Activated T-cell treated with anti-CD3 and anti-CD28 coated beads, Interleukin-2, amount 50 U/mL, for 24 hours (primary cell): ENCODE results near the gene OR4D6.
"Not testable (repeated sequence)": the region's sequence is repeated elsewhere in the genome, so short reads cannot be mapped to it uniquely, and the experiment has no call there.

Experiments
- DNase-seq: peaks from one replicate; pipeline ENCODE4 v3.0.0-alpha.2; 2020
- H3K27ac Mint-ChIP-seq: 2 replicates; pipeline ENCODE4 v1.8.0; 2020; ENCODE audit warnings: mild to moderate bottlenecking, mixed read lengths
- H3K27me3 Mint-ChIP-seq: 2 replicates; pipeline ENCODE4 v1.8.0; 2020; ENCODE audit warnings: mixed read lengths
- H3K36me3 Mint-ChIP-seq: 2 replicates; pipeline ENCODE4 v1.8.0; 2020; ENCODE audit warnings: low read depth, mixed read lengths
- H3K4me1 Mint-ChIP-seq: 2 replicates; pipeline ENCODE4 v1.8.0; 2020; ENCODE audit warnings: low read depth, mixed read lengths
- H3K4me3 Mint-ChIP-seq: 2 replicates; pipeline ENCODE4 v1.8.0; 2020; ENCODE audit warnings: mild to moderate bottlenecking, moderate library complexity, mixed read lengths
- H3K9me3 Mint-ChIP-seq: 2 replicates; pipeline ENCODE4 v1.8.0; 2020; ENCODE audit warnings: mixed read lengths

The OR4D6 gene

GRCh38 chr11:59456661-59457060, at the start of gene OR4D6:
OR4D6 (plus strand) TSS chr11:59456961; CDS start chr11:59456961, 0 bp downstream.
- H3K27me3 Mint-ChIP-seq, result peaks cover 22% of the 10 kb centered on the region

DNA sequence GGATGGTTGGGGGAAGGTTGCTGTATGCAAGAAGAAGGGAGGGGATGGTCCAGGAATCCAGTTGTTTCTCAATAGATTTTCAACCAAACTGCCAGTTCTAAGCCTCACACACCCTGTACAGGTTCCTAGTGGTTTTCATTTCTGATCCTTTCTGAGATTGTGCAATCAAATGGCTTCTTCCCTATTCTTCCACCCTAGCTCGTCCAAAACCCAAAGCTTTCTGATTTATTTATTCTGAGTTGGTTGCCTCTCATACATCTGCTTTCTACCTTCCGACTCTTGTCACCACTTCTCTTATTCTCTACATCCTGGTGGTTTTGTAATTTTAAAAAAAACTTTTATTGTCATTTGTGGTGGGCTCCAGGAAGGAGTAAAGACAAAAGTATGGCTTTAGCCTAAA, 43.1 kb upstream of the OR4D6 start:
- H3K36me3 Mint-ChIP-seq, result no peaks in the 10 kb centered on the region
- H3K4me3 Mint-ChIP-seq, result no peak overlapping the region
- peaks cover 43% of the 10 kb centered on the region for H3K27me3 Mint-ChIP-seq
- H3K9me3 Mint-ChIP-seq, result peaks cover 19% of the 10 kb centered on the region
- DNase-seq, result no peak
- H3K27ac Mint-ChIP-seq, result no peak overlapping the region
- H3K4me1 Mint-ChIP-seq, result peaks cover 12% of the 10 kb centered on the region

More at GRCh38 chr11:59456661-59457060, at the start of gene OR4D6:
- Mint-ChIP-seq H3K4me3 (no peak within 1 kb of the TSS), H3K4me1 (no peaks in the 10 kb centered on the region), H3K36me3 (no peaks in the 10 kb centered on the region), H3K27ac (no peak within 1 kb of the TSS), H3K9me3 (no peaks in the 10 kb centered on the region)
- no peak for DNase-seq

- DNase-seq, result no peak
- Mint-ChIP-seq H3K4me3 (no peak overlapping the region), H3K27ac (no peak overlapping the region)
Measured at GRCh38 chr11:59415111-59415510, 41.6 kb upstream of the OR4D6 start.

GRCh38 chr11:59416613-59417012, 40.1 kb upstream of the OR4D6 start:
- H3K27ac Mint-ChIP-seq, result no peak overlapping the region
- H3K36me3 Mint-ChIP-seq, result no peaks in the 10 kb centered on the region
- no peak overlapping the region for H3K4me3 Mint-ChIP-seq

More at GRCh38 chr11:59415111-59415510, 41.6 kb upstream of the OR4D6 start:
- H3K9me3 Mint-ChIP-seq, result peaks cover 6% of the 10 kb centered on the region
- H3K27me3 Mint-ChIP-seq, result peaks cover 47% of the 10 kb centered on the region
- no peaks in the 10 kb centered on the region for H3K36me3 Mint-ChIP-seq
- peaks cover 12% of the 10 kb centered on the region for H3K4me1 Mint-ChIP-seq

GRCh38 chr11:59417023-59417422, 39.7 kb upstream of the OR4D6 start:
- Mint-ChIP-seq H3K27ac (no peak overlapping the region), H3K27me3 (peaks cover 47% of the 10 kb centered on the region), H3K4me3 (no peak overlapping the region), H3K4me1 (peaks cover 12% of the 10 kb centered on the region), H3K36me3 (no peaks in the 10 kb centered on the region), H3K9me3 (no peaks in the 10 kb centered on the region)
- DNase-seq, result no peak

More at GRCh38 chr11:59416613-59417012, 40.1 kb upstream of the OR4D6 start:
- Mint-ChIP-seq H3K4me1 (peaks cover 12% of the 10 kb centered on the region), H3K27me3 (peaks cover 47% of the 10 kb centered on the region), H3K9me3 (no peaks in the 10 kb centered on the region)
- DNase-seq, result no peak

GRCh38 chr11:59418156-59418555, 38.6 kb upstream of the OR4D6 start:
- Mint-ChIP-seq H3K27me3 (peaks cover 40% of the 10 kb centered on the region), H3K9me3 (no peaks in the 10 kb centered on the region), H3K27ac (no peak overlapping the region), H3K4me1 (peaks cover 12% of the 10 kb centered on the region), H3K36me3 (no peaks in the 10 kb centered on the region), H3K4me3 (no peak overlapping the region)
- no peak for DNase-seq

GRCh38 chr11:59423835-59424234, 32.9 kb upstream of the OR4D6 start:
- no peak overlapping the region for H3K27ac Mint-ChIP-seq
- no peaks in the 10 kb centered on the region for H3K4me1 Mint-ChIP-seq
- peaks cover 3% of the 10 kb centered on the region for H3K27me3 Mint-ChIP-seq
- no peak for DNase-seq
- no peak overlapping the region for H3K4me3 Mint-ChIP-seq
- H3K36me3 Mint-ChIP-seq, result no peaks in the 10 kb centered on the region
- no peaks in the 10 kb centered on the region for H3K9me3 Mint-ChIP-seq

- Mint-ChIP-seq H3K27ac (no peak overlapping the region), H3K36me3 (no peaks in the 10 kb centered on the region), H3K4me3 (no peak overlapping the region), H3K4me1 (no peaks in the 10 kb centered on the region), H3K9me3 (no peaks in the 10 kb centered on the region), H3K27me3 (peaks cover 2% of the 10 kb centered on the region)
- no peak for DNase-seq
Measured at GRCh38 chr11:59425131-59425530, 31.6 kb upstream of the OR4D6 start.

GRCh38 chr11:59426361-59427067, 30.2 kb upstream of the OR4D6 start, which contains the start of gene OR5A2:
OR5A2 (minus strand) TSS chr11:59426413; CDS start chr11:59422953, 3,460 bp downstream.
- Mint-ChIP-seq H3K9me3 (no peaks in the 10 kb centered on the region), H3K27ac (no peak within 1 kb of the TSS), H3K4me3 (no peak within 1 kb of the TSS), H3K4me1 (no peaks in the 10 kb centered on the region), H3K27me3 (peaks cover 7% of the 10 kb centered on the region), H3K36me3 (no peaks in the 10 kb centered on the region)
- DNase-seq, result no peak

DNA sequence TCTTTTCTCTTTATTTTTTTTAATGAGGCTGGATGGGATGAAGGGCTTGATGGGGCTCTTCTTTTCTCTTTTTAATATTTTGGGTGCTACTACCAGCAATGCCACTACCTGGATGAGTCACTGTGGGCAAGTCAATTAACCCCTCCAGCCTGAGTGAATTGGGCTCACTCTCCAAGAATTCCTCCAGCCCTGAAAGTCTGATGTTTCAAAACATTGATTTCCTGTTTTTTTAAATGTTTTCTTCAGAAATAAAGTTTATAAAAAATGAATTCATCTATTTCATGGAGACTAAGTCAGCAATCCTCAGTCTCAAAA, 29.7 kb upstream of the OR4D6 start:
- Mint-ChIP-seq H3K36me3 (no peaks in the 10 kb centered on the region), H3K4me1 (no peaks in the 10 kb centered on the region), H3K27ac (no peak overlapping the region), H3K4me3 (no peak overlapping the region), H3K27me3 (peaks cover 12% of the 10 kb centered on the region), H3K9me3 (no peaks in the 10 kb centered on the region)
- no peak for DNase-seq

GRCh38 chr11:59429924-59430516, 26.7 kb upstream of the OR4D6 start:
- DNase-seq, result no peak
- no peaks in the 10 kb centered on the region for H3K4me1 Mint-ChIP-seq
- no peak overlapping the region for H3K27ac Mint-ChIP-seq
- H3K27me3 Mint-ChIP-seq, result peaks cover 18% of the 10 kb centered on the region
- H3K4me3 Mint-ChIP-seq, result no peak overlapping the region
- H3K36me3 Mint-ChIP-seq, result no peaks in the 10 kb centered on the region
- H3K9me3 Mint-ChIP-seq, result no peaks in the 10 kb centered on the region

- Mint-ChIP-seq H3K9me3 (no peaks in the 10 kb centered on the region), H3K36me3 (no peaks in the 10 kb centered on the region), H3K27me3 (peaks cover 16% of the 10 kb centered on the region), H3K27ac (no peak within 1 kb of the TSS), H3K4me1 (no peaks in the 10 kb centered on the region), H3K4me3 (no peak within 1 kb of the TSS)
- DNase-seq, result no peak
Measured at GRCh38 chr11:59436169-59436568, 20.6 kb upstream of the OR4D6 start, which contains the start of gene OR5A1. OR5A1 (plus strand) TSS chr11:59436469; CDS start chr11:59443169, 6,700 bp downstream.

DNA sequence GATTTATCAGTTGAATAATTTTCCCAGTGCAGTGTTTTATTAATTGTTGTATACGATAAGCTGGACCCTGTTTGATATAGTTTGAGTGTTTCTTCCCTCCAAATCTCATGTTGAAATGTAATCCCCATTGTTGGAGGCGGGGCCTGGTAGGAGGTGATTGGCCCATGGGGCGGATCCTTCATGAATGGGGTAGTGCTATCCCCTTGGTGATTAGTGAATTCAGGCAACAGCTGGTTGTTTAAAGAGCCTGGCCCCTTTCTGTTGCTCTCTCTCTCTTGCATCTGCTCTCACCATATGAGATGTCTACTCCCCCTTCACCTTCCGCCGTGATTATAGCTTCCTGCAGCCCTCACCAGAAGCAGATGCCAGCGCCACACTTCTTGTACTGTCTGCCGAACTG, 19.0 kb upstream of the OR4D6 start:
- Mint-ChIP-seq H3K4me1 (no peaks in the 10 kb centered on the region), H3K36me3 (no peaks in the 10 kb centered on the region), H3K27me3 (peaks cover 5% of the 10 kb centered on the region), H3K9me3 (no peaks in the 10 kb centered on the region), H3K27ac (no peak overlapping the region), H3K4me3 (no peak overlapping the region)
- no peak for DNase-seq

GRCh38 chr11:59445624-59446023, 11.1 kb upstream of the OR4D6 start:
- not testable (repeated sequence) for H3K27me3 Mint-ChIP-seq, H3K4me3 Mint-ChIP-seq, H3K27ac Mint-ChIP-seq, DNase-seq, H3K36me3 Mint-ChIP-seq, H3K4me1 Mint-ChIP-seq, H3K9me3 Mint-ChIP-seq

DNA sequence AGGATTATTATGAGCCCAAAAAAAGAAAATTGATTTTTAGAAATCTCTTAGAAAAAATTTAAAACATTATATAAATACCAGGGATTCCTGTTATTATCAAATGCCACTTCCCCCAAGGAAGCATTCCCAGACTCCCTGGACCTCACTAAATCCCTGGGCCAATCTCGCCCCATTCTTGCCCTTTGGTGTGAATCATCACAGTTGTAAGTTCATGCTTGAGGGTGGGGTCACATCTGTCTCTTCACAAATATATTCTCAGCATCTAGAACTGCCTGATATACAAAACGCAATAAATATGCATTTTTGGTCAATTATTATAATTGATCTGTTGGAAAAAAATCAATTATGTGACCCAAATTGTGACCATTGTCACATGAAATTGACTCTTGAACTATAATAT, 8.3 kb upstream of the OR4D6 start:
- H3K36me3 Mint-ChIP-seq, result no peaks in the 10 kb centered on the region
- no peak for DNase-seq
- H3K27ac Mint-ChIP-seq, result no peak overlapping the region
- peaks cover 7% of the 10 kb centered on the region for H3K9me3 Mint-ChIP-seq
- no peaks in the 10 kb centered on the region for H3K4me1 Mint-ChIP-seq
- H3K27me3 Mint-ChIP-seq, result peaks cover 10% of the 10 kb centered on the region
- no peak overlapping the region for H3K4me3 Mint-ChIP-seq
